ENCODE results near the gene COX6B1. TPM values are rescaled to one million over a fixed set of nuclear protein-coding genes. Genes with fewer than 3 reads are reported as not detected.

The COX6B1 gene
- total and polyA plus RNA-seq, 12 donors: 1,085 to 5,346 (median 1,407) TPM

DNA sequence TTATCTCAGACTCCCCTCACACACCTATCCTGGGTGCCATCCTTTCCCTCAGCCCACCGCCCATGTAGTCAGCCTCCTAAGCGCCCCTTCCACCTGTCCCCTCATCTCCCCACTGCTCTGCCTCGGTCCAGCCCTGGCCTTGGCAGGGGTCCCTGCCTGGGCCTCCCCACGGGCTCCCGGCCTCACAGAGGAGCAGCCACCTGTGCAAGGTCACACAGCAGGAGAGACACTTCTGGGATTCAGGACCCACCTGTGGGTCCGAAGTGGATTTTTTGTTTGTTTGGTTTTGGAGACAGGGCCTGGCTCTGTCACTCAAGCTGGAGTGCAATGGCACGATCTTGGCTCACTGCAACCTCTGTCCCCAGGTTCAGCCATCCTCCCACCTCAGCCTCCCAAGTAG, 17.5 kb downstream of the COX6B1 start:
- Histone ChIP-seq H3K27me3 (peaks cover 0 to 5% (median 0%) of the 10 kb centered on the region in 7 donors), H3K9me3 (no peaks in the 10 kb centered on the region), H3K36me3 (peaks cover 0 to 55% (median 6%) of the 10 kb centered on the region in 9 donors), H3K4me3 (no peak overlapping the region), H3K4me1 (no peaks in the 10 kb centered on the region), H3K27ac (no peak overlapping the region)
- ATAC-seq: peak in 1 of 8 donors; percentile 30
- WGBS, 2 donors: 76 to 89% methylated on average over 7 of the region's 7 CpGs
- no peak for DNase-seq
- intact Hi-C loops (cut with DNase I): no loop called here
- TF ChIP-seq, protein P1, sequence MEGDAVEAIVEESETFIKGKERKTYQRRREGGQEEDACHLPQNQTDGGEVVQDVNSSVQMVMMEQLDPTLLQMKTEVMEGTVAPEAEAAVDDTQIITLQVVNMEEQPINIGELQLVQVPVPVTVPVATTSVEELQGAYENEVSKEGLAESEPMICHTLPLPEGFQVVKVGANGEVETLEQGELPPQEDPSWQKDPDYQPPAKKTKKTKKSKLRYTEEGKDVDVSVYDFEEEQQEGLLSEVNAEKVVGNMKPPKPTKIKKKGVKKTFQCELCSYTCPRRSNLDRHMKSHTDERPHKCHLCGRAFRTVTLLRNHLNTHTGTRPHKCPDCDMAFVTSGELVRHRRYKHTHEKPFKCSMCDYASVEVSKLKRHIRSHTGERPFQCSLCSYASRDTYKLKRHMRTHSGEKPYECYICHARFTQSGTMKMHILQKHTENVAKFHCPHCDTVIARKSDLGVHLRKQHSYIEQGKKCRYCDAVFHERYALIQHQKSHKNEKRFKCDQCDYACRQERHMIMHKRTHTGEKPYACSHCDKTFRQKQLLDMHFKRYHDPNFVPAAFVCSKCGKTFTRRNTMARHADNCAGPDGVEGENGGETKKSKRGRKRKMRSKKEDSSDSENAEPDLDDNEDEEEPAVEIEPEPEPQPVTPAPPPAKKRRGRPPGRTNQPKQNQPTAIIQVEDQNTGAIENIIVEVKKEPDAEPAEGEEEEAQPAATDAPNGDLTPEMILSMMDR (IDR thresholded peaks at IDR 0.05): no peak

DNA sequence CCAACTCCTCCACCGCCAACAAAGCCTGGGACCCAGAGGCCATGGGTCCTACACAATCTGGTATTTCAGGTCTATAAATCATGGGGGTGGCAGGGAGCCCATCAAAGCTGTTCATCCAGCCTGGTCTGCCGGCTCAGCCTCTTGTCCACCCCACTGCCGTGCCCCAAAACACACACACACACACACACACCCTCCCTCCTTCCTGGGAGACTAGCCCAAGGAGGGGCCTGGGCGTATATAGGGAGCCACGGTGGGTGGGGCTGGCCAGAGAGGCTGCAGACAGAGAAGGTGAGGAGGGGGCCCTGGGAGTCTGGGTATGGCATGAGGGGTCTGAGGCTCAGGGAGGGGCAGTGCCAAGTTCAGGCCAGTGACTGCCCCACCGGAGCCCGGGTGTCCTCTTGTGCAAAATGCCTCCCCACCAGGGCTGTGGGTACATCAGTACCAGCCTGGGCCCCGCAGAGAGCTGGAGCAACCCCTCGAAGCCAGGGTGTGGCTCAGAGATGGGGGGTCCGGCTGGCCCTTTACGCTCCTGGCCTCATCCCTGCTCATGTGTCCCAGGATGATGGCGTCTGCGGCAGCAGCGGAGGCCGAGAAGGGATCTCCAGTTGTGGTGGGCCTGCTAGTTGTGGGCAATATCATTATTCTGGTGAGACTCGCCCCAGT, 18.3 kb downstream of the COX6B1 start, which contains the start of gene UPK1A:
UPK1A (plus strand) TSS at position 267 of the 663 bp plus-strand sequence; CDS start at position 563, 296 bp downstream.
- Histone ChIP-seq H3K4me3 (no peak within 1 kb of the TSS), H3K9me3 (no peaks in the 10 kb centered on the region), H3K4me1 (no peaks in the 10 kb centered on the region), H3K36me3 (peaks cover 0 to 47% (median 6%) of the 10 kb centered on the region in 9 donors), H3K27ac (no peak within 1 kb of the TSS), H3K27me3 (peaks cover 0 to 10% (median 0%) of the 10 kb centered on the region in 7 donors)
- intact Hi-C loops (cut with DNase I): no loop called here
- 69 to 76% methylated on average over 16 of the region's 16 CpGs for WGBS, 2 donors
- DNase-seq (no peak), ATAC-seq (peak in 5 of 8 donors; percentile 6 to 56 (median 16))
- TF ChIP-seq, protein P1 (IDR thresholded peaks at IDR 0.05): no peak

GRCh38 chr19:35669566-35669965, 21.4 kb downstream of the COX6B1 start:
- no peak for DNase-seq
- intact Hi-C loops (cut with DNase I): no loop called here
- Histone ChIP-seq H3K27me3 (peaks cover 0 to 40% (median 32%) of the 10 kb centered on the region in 7 donors), H3K4me3 (no peak overlapping the region), H3K9me3 (no peaks in the 10 kb centered on the region), H3K36me3 (peaks cover 0 to 15% (median 0%) of the 10 kb centered on the region in 9 donors), H3K27ac (no peak overlapping the region), H3K4me1 (peaks cover 0 to 9% (median 0%) of the 10 kb centered on the region in 9 donors)
- ATAC-seq: no peak
- TF ChIP-seq, protein P1 (IDR thresholded peaks at IDR 0.05): no peak
- WGBS, 2 donors: 73 to 81% methylated on average over 6 of the region's 6 CpGs

DNA sequence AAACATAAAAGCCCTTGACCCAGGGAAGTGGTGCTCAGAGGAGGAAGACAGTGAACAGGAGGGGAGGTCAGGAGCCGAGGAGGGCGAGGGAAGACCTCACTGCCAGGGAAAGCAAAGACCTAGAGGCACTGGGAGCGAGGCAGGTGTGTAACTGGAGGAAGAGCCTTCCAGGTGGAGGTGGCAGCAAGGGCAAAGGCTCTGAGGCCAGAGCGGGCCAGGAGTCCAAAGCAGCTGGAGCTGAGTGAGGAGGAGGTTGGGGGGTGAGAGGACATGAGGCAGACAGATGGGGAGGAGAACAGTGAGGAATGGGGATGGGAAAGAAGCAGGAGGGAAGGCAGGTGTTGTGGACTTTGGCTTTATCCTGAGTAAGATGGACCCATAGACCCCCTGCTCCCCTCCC, 21.9 kb downstream of the COX6B1 start:
- Histone ChIP-seq H3K4me3 (no peak overlapping the region), H3K4me1 (peaks cover 0 to 9% (median 0%) of the 10 kb centered on the region in 9 donors), H3K27me3 (peaks cover 0 to 44% (median 36%) of the 10 kb centered on the region in 7 donors), H3K36me3 (peaks cover 0 to 11% (median 0%) of the 10 kb centered on the region in 9 donors), H3K27ac (no peak overlapping the region), H3K9me3 (no peaks in the 10 kb centered on the region)
- ATAC-seq (no peak), DNase-seq (no peak)
- intact Hi-C loops (cut with DNase I): no loop called here
- 62 to 66% methylated on average over 4 of the region's 4 CpGs for WGBS, 2 donors
- TF ChIP-seq, protein P1 (IDR thresholded peaks at IDR 0.05): no peak
